Glomerular visceral epithelial cell (primary cell): Measurements from ENCODE around the gene MISP.

ENCODE experiments used
- DNase-seq: peaks from one replicate; pipeline ENCODE4 v3.0.0-alpha.2; 2016; ENCODE audit errors: extremely low spot score

Gene MISP

GRCh38 chr19:796692-797527, 46.0 kb downstream of the MISP start, which contains the start of gene PTBP1:
Gene PTBP1, plus strand, starts transcription at chr19:797452. Its CDS starts 46 bp downstream, at chr19:797498.
- DNase-seq, result peak; percentile 100

GRCh38 chr19:797528-798414, 46.9 kb downstream of the MISP start:
- DNase-seq, result peak; percentile 93

- DNase-seq, result peak; percentile 69
These were observed 47.6 kb downstream of the MISP start for GRCh38 chr19:798415-799075.

GRCh38 chr19:799076-799881, 48.4 kb downstream of the MISP start:
- peak; percentile 49 for DNase-seq

GRCh38 chr19:800360-801029, 49.6 kb downstream of the MISP start:
- no peak for DNase-seq

- peak; percentile 64 for DNase-seq
These were observed 50.3 kb downstream of the MISP start for GRCh38 chr19:801030-801860.

- DNase-seq, result no peak
These were observed 51.1 kb downstream of the MISP start for GRCh38 chr19:801861-802497.

GRCh38 chr19:802498-803098, 51.7 kb downstream of the MISP start:
- no peak for DNase-seq

GRCh38 chr19:803099-803561, 52.2 kb downstream of the MISP start:
- no peak for DNase-seq

GRCh38 chr19:803686-804418, 52.9 kb downstream of the MISP start:
- no peak for DNase-seq

GRCh38 chr19:804419-805165, 53.7 kb downstream of the MISP start:
- DNase-seq, result no peak

- DNase-seq, result no peak
These were observed 54.2 kb downstream of the MISP start for GRCh38 chr19:805166-805551.

GRCh38 chr19:805600-806550, 55.0 kb downstream of the MISP start:
- DNase-seq, result no peak

GRCh38 chr19:806815-807421, 56.0 kb downstream of the MISP start:
- no peak for DNase-seq

GRCh38 chr19:807627-808422, 56.9 kb downstream of the MISP start:
- DNase-seq, result no peak
